ENCODE measurements around the gene OR10C1. TPM values are rescaled to one million over a fixed set of nuclear protein-coding genes. Genes with fewer than 3 reads are reported as not detected.

OR10C1 gene
- total and polyA plus RNA-seq, 3 donors from 2014 or later: 0.31 TPM; not detected in 2

- no peaks in the 10 kb centered on the region for H3K4me1 ChIP-seq
- 82 to 97% methylated on average over 2 of the region's 2 CpGs for WGBS, 2 donors
- no peak for DNase-seq
- H3K36me3 ChIP-seq (ENCODE audit: low read depth, missing control alignments): no peaks in the 10 kb centered on the region
- intact Hi-C loops (cut with DNase I; ENCODE audit: low total_unique reads): no loop called here
- no peak within 1 kb of the TSS for H3K27ac ChIP-seq
- H3K4me3 ChIP-seq: no peak within 1 kb of the TSS
- H3K27me3 ChIP-seq: no peaks in the 10 kb centered on the region
- TF ChIP-seq POLR2A (IDR thresholded peaks at IDR 0.05): no peak
- no peak for TF ChIP-seq CTCF (IDR thresholded peaks at IDR 0.05)
- no peaks in the 10 kb centered on the region for H3K9me3 ChIP-seq
Observed at GRCh38 chr6:29487660-29488059, 48.6 kb downstream of the OR10C1 start, which contains the start of gene MAS1L. Gene MAS1L (minus strand): TSS chr6:29487956. CDS start chr6:29487902, 54 bp downstream.

- DNase-seq: no peak
- Histone ChIP-seq H3K27me3 (no peaks in the 10 kb centered on the region), H3K36me3 (ENCODE audit: low read depth, missing control alignments) (no peaks in the 10 kb centered on the region), H3K9me3 (no peaks in the 10 kb centered on the region), H3K4me3 (no peak overlapping the region), H3K4me1 (no peaks in the 10 kb centered on the region), H3K27ac (no peak overlapping the region)
- intact Hi-C loops (cut with DNase I; ENCODE audit: low total_unique reads): no loop called here
- TF ChIP-seq POLR2A (IDR thresholded peaks at IDR 0.05): no peak
- no peak for TF ChIP-seq CTCF (IDR thresholded peaks at IDR 0.05)
Observed at GRCh38 chr6:29488874-29489273, 49.8 kb downstream of the OR10C1 start.

GRCh38 chr6:29489286-29489685 is 50.2 kb downstream of the OR10C1 start:
- no peaks in the 10 kb centered on the region for H3K4me1 ChIP-seq
- no peak overlapping the region for H3K4me3 ChIP-seq
- H3K36me3 ChIP-seq (ENCODE audit: low read depth, missing control alignments): no peaks in the 10 kb centered on the region
- H3K9me3 ChIP-seq: no peaks in the 10 kb centered on the region
- TF ChIP-seq CTCF (IDR thresholded peaks at IDR 0.05) (no peak), POLR2A (IDR thresholded peaks at IDR 0.05) (no peak)
- no peaks in the 10 kb centered on the region for H3K27me3 ChIP-seq
- no peak overlapping the region for H3K27ac ChIP-seq
- 85 to 93% methylated on average over 8 of the region's 8 CpGs for WGBS, 2 donors
- no peak for DNase-seq
- intact Hi-C loops (cut with DNase I; ENCODE audit: low total_unique reads): no loop called here

- H3K4me1 ChIP-seq: no peaks in the 10 kb centered on the region
- intact Hi-C loops (cut with DNase I; ENCODE audit: low total_unique reads): no loop called here
- DNase-seq: no peak
- H3K27ac ChIP-seq: no peak overlapping the region
- H3K9me3 ChIP-seq: no peaks in the 10 kb centered on the region
- H3K27me3 ChIP-seq: no peaks in the 10 kb centered on the region
- TF ChIP-seq CTCF (IDR thresholded peaks at IDR 0.05): no peak
- TF ChIP-seq POLR2A (IDR thresholded peaks at IDR 0.05): no peak
- no peak overlapping the region for H3K4me3 ChIP-seq
- no peaks in the 10 kb centered on the region for H3K36me3 ChIP-seq (ENCODE audit: low read depth, missing control alignments)
- 83% methylated on average over 3 of the region's 3 CpGs for WGBS, 2 donors
Observed at GRCh38 chr6:29490055-29490454, 50.9 kb downstream of the OR10C1 start.

GRCh38 chr6:29490552-29490951 is 51.4 kb downstream of the OR10C1 start:
- 83 to 90% methylated on average over 2 of the region's 2 CpGs for WGBS, 2 donors
- Histone ChIP-seq H3K36me3 (ENCODE audit: low read depth, missing control alignments) (no peaks in the 10 kb centered on the region), H3K9me3 (no peaks in the 10 kb centered on the region), H3K27me3 (no peaks in the 10 kb centered on the region), H3K27ac (no peak overlapping the region), H3K4me3 (no peak overlapping the region), H3K4me1 (no peaks in the 10 kb centered on the region)
- DNase-seq: no peak
- TF ChIP-seq POLR2A (IDR thresholded peaks at IDR 0.05) (no peak), CTCF (IDR thresholded peaks at IDR 0.05) (no peak)
- intact Hi-C loops (cut with DNase I; ENCODE audit: low total_unique reads): no loop called here

All from testis (tissue), 3 donors.